Hematopoietic multipotent progenitor cell treated with erythropoietin and hydrocortisone succinate and interleukin-3 and kit ligand, for 15 days (in vitro differentiated cells): ENCODE measurements around the gene MMS19.
"Not testable (repeated sequence)": the region's sequence is repeated elsewhere in the genome, so short reads cannot be mapped to it uniquely, and the experiment has no call there.

ENCODE experiments used
- DNase-seq: peaks from one replicate; pipeline ENCODE4 v3.0.0-alpha.2; 2015; ENCODE audit warnings: low spot score

MMS19 gene

GRCh38 chr10:97498076-97498840 lies at the start of gene MMS19:
MMS19 (minus strand) TSS chr10:97498422; CDS start chr10:97498384, 38 bp downstream.
- peak; percentile 100 for DNase-seq

DNA sequence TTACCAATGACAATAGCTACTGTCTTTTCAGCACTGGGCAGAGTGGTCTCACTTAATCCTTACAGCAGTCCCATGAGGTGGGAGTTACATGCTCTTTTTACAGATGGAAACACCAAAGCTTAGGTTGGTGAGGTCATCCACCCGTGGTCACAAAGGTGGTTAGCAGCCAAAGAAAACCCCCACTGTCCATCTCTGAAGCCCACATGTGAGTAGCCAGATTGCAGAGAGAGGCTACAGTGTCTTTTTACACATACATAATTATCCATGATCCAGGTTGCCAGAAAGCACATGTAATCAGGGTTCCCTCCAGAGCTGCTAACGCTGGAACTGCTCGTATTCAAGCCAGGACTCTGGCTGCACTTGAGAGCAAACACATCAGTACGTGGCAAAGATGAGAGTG lies 49.7 kb upstream of the MMS19 start:
- DNase-seq: no peak

DNA sequence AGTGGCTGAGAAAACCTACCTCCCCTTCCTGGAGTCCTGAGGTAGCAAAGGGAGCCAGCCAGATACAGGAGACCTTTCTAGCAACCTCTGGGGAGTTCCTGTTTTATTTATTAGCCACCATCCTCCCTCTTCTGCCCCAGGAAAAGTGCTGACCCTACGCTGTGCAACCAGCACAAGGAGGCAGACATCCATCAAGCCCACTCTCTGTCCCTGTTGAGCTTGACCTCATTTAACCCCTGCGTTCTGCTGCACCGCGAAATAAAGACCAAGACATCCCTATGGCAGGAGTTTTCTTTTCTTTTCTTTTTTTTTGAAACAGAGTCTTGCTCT lies 49.0 kb upstream of the MMS19 start:
- DNase-seq: no peak

GRCh38 chr10:97546456-97547270 lies 48.4 kb upstream of the MMS19 start:
- DNase-seq: no peak

DNA sequence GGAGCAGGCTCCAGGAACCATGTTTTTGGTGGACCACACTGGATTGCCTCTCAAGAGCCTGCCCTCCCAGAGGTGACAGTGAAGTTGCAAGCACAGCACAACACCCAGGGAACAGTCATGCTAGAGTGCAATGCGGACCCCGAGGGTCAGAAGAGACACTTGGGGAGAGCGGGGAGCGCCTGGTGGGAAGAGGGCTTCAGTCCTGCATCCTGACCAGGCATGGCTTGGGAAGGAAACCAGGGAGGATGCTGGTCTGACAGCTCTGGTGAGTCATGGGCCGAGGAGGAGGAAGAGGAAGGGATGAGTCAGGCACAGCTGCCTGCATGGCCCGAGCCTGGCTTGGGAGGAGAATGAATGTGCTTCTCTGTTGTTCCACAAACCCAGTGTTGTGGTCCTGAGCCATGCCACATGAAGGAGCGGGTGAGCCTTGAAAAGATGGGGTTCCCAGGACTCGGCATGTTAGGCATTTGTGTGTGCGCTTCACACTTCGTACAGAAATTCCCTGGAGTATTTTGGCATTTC lies 44.9 kb upstream of the MMS19 start:
- DNase-seq: no peak

GRCh38 chr10:97542169-97543024 lies 44.2 kb upstream of the MMS19 start:
- no peak for DNase-seq

- no peak for DNase-seq
These were observed 42.7 kb upstream of the MMS19 start for GRCh38 chr10:97540669-97541500.

DNA sequence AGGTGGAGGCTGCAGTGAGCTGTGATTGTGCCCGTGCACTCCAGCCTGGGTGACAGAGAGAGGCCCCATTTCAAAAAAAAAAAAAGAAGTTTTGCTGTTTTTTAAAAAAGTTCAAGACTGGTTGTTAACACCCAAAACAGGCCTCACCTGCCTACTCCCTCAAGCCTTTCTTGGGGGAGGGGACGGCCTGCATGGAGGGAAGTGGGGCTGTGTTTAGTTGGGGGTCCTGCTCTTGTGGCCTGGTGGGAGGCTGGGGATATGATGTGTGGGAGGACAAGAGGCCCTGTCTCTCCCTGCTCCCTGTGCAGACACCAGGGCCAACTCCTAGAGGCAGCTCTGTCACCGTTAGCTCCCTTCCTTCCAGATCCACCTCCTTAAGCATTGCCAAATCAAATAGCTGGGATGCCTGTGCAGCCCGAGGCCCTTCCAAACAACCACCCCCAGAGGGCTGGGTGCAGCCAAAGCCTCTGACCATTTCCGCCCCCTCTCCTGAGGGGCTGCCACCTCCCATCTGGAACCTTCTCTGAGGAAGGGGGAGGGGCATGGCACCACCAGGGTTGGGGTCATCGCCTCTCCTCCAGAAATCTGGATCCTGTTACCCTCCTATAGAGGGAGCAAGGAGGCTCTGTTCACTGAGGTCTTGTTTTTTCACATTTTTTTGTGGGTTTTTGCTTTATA lies 41.4 kb upstream of the MMS19 start:
- no peak for DNase-seq

DNA sequence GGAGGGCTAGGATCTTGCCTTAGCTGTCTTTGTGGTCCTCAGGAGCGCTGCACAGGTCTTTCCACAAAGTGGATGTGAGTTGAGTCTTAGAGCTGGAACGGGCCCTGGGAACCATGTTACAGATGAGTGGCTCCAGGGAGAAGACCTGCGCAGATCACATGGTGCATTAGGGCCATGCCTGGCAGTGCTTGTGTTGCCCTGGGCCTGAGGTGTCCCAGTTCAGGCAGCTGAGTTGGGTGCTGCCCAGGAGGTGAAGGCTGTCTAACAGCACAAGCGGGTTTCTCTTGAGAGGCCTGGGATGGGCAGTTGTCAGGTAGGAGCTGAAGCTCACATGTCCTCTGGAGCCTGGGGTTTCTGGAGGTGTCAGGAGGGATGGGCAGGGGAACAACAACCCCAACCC lies 40.6 kb upstream of the MMS19 start:
- DNase-seq: no peak

- no peak for DNase-seq
These were observed 40.2 kb upstream of the MMS19 start for GRCh38 chr10:97538411-97538810.

DNA sequence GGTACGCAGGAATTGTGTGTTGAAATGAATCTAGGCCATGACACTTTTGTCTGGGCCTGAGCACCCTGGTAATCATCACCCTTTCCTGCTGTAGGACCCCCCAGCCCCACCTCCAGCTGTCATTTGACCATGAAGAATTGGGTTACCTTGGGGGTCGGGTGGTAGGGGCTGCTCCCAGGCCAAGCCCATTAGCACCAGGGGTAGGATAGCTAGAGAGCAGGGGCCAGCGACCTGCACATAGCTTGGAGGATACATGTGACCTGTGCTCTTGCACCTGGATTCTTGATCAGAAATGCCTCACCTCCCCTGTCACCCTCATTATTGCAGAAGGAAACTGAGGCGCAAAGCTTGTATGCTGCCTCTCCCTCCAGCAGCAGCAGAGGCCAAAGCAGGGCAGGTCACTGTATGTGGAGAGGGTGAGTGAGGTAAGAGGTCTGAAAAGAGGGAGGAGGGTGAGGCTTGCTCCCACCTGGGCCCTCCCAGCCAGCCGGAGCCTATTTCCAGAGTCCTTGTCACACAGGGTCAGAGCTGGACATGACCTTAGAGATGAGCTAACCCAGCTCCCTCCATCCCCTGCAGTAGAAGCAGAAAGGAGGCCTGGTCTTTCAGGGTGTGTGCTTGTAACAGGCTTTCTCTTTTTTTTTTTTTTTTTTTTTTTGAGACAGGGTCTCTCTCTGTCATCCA lies 39.1 kb upstream of the MMS19 start:
- DNase-seq: no peak

GRCh38 chr10:97534746-97535367 lies 36.6 kb upstream of the MMS19 start:
- DNase-seq: peak; percentile 46

- DNase-seq: no peak
These were observed 35.7 kb upstream of the MMS19 start for GRCh38 chr10:97533888-97534287.

DNA sequence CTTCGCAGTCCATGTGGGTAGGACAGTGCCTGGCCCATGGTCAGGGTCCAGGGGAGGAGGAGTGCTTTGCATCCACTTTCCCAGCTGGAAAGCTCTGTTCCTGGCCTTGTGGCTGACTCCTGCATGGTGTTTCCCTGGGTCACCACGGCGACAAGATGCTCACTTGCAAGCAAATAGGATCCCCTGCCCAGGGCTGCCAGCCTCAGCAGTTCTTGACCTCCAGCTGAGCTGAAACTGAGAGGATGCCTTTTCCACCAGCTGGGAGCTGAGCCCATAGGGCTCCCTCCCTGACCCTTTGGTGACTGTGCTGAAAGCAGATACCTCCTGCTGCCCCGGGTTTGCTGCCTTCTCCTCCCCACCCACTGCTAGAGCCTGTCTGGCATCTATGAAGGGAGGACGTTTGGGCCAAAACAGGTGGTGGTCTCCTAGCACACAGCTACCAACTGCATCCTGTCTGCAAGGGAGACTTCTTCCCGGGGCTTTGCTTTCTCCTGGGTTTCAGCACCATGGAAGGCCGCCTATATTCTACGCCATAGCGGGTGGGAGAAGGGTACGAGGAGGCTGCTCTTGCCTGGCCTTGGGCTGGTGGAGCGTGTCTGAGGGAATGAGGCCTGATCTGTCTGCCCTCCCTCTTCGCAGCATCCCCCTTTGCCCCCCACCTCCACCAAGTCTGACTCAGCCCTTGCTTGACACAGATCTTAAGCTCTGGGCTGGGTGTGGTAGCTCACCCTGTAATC lies 34.9 kb upstream of the MMS19 start:
- no peak for DNase-seq

- DNase-seq: no peak
These were observed 33.3 kb upstream of the MMS19 start for GRCh38 chr10:97531401-97531986.

- DNase-seq: no peak
These were observed 31.7 kb upstream of the MMS19 start for GRCh38 chr10:97529685-97530465.

- DNase-seq: not testable (repeated sequence)
These were observed 30.7 kb upstream of the MMS19 start for GRCh38 chr10:97528876-97529275.

DNA sequence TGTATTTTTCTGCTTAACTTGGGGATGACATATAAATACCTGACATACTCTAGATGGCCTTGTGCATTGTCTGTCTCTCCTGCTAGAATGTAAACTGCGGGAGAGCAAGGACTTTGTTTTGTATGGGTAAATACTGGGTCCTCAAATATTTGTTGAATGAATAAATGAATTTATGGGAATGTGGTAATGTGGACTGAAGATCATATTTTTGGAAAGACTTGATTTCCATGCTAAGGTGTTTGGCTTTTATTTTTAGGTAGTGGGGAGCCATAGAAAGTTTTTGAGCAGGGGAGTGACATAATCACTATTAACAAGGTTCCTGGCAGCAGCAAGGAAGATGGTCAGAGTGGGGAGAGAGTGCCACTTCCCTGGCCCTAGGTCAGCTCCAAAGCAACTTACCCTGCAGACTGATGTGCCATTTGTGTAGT lies 27.5 kb upstream of the MMS19 start:
- no peak for DNase-seq
